Dedifferentiated amniotic fluid mesenchymal stem cell (primary cell): ENCODE data around the gene PRR23E.

ENCODE experiments used
- DNase-seq: peaks from one replicate; pipeline ENCODE4 v3.0.0-alpha.2; 2016; ENCODE audit errors: extremely low spot score

Gene PRR23E, protein sequence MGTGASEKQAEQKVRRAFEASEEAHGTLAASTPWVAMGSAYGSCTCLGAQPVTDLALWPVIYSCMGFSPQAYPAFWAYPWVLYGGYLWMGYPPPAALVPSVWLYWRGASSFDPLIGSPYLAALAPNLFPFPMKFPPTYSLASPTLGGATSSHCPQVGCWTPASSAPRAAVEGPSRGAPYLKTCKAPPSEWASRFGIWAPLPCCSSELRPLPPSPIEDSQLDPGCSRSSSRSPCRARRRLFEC

DNA sequence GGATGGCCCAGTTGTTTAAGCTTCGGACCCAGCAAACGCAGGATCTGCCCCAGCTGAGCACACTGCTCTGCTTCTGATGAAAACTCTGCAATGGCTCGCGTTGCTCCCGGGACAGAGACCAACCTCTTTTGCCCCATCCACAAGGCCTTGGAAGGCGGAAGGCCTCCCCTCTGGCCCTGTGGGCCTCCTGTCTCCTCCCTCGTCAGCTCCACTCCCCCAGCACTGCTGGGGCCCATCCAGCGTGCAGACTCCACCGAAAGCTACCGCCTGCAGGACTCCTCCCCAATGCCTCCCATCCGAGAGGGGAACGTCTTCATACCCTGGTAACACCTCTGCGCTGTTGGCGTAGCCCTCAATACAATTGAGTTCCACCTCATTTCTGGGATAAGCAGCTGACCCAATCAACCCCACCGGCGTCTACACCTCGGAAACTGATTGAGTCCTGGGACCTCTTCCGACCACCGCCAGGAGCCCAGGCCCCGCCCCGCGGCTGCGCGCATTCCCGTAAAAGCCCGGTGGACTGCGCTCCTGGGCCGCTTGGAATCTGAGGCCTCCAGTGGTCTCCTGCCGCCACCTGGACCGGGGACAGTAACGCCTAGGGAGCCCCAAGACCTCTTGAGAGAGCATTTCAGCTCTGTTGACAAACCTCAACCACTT is at the start of gene PRR23E:
Gene PRR23E, plus strand, starts transcription at position 556 of the 657 bp plus-strand sequence. CDS start 3,555 bp downstream, outside the sequence.
- no peak for DNase-seq

DNA sequence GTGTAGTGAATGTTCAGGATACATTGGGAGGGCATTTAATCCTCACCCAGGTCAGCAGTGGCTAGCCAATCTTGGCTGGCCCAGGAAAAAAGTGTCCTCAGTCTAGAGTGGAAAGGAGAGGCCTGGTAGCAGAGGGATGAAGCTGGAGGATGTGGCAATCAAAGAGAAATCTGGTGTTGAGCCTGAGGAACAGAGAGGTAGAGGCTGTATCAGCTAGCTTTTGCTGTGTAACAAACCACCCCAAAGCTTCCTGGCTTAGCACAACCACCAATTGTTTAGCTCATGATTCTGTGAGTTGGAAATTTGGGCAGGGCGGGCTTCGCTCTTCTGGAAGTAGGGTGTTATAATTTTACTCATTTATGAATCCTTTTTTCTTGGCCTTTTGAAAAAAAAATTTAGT is 49.8 kb upstream of the PRR23E start:
- no peak for DNase-seq

DNA sequence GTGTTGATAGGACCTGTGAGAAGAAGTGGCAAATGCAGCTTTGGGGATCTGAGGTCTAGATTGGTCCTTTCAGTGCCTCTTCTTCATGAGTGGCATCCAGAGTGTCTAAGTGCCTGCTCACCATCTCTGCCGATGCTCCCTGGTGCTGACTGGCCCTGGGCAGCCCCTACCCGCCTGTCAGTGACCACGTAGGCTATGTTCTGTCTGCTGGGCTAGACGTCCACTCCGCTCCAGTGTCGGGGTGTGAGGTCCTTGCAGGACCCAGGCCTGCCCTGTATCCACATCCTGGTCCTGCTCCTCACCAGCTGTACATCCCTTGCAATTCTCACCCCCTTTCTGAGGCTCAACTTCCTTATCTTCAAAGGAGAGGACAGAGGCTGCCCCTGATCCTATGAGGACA is 48.3 kb upstream of the PRR23E start:
- DNase-seq = no peak

DNA sequence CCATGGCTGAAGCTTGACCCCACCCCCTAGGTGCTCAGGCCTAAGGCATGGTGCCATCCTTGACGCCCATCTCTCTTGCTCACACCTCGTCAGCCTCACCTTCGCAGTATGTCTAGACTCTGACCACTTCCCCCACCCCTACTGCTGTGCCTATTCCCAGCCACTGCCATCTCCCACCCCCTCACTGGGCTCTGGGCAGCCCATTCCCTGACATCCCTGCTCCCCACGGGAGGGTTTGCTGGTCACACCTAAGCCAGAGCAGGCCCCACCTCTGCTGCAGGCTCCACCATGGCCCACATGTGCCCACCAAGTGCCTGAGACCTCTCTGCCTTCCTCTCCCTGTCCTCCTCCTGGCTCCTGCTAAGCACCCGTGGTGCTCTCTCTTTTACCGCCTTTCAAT is 47.7 kb upstream of the PRR23E start:
- DNase-seq = no peak

DNA sequence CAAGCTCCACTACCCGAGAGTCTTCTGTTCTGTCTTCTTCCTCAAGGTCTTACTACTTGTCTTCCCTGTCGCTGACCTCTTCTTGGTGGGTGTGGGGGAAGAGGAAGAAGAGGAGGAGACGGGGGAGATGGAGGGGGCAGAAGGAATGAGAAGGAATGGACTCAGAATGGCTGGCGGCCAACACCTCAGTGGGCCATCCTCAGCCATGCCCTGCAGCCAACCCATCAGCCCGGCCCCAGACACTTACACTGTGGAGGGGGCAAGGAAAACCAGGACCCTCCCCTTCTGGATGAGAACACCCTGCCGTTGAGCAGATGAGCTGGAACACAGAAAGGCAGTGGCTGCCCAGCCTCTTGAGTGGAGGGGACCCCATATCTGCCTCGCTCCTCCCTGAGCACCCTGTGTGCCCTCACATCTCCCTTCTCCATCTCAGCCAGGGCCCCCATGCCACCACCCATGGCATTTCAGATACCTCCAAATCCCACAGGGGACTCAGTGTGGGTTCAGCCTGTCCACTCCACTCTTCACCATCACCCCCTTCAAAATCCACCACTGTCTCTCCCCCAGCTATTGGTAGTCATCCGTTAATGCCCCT is 45.5 kb upstream of the PRR23E start:
- DNase-seq = no peak

DNA sequence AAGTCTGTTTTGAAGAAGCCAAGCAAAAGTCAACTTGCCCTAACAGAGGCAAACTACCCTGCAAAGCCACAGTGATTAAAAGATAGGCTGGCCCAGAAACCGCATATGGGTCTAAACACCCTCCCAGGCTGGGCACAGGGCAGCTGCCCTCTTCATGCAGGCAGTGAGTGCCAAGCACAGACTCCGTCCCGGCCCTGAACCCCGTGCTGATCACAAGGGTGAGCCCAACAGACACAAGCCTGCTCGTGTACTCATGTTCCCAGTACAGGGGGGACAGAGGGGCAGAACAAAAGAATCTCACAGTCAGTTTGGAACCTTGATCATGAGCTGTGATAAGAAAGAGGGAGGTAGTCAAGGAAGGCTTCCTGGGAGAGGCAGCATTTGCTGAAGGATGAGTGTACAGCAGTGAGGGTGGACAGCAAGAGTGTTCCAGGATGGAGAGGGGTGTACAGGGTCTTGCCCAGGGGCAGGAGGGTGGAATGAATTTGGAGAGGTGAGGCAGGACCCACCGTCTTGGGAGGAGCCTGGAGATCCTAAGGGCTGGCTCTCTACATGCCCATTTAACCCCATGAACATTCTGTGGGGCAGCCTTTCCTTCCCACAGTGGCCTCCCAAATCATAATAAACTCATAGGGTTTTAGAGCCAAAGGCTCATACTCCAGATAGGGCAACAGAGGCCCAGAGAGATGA is 43.2 kb upstream of the PRR23E start:
- no peak for DNase-seq

DNA sequence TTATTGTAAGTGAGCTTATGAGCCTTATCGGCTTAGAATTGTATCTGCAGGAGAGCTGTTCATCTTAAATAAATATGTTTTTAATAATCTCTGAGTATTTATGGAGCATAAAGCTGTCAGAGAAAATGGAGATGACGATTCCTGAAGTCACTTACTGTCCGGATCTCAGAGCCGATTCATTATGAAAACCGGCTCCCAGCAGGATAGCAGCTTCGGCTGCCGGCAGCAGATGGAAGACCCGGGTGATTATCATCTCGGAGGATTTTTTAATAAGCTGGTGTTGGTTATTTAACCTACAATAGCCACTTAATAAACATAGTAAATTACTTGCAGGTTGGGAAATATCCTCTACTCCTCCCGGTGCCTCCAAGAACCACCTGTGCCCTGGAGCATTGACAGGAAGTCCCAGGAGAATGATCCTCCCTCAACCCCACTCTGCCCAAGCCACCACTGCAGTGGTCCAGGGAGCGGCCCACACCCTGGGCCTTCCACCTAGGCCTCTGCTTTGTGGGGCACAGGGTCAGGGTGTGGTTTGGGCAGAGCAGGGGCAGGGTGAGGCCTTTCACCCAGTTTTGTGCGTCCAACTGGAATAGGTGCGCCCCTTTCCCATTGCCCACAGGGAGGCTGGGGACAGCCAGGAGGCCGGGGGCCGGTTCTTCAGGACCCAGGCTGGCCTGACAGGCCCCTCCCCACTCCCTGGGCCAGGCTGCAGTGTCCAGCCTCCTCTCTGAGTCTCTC is 42.2 kb upstream of the PRR23E start:
- no peak for DNase-seq

DNA sequence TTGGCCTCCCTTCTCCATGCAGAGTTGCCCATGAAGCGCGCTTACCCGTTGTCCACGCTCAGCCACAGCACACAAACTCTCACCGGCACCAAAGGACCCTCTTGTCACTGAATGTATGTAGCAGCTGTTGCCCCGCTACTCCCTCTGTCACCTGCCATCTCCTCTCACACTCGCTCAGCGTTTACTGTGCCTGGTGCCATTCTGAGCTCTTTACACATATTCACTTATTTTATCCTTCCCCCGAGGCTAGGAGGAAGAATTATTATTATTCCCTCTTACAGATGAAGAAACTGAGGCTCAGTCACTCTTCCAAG is 41.7 kb upstream of the PRR23E start:
- DNase-seq = no peak

DNA sequence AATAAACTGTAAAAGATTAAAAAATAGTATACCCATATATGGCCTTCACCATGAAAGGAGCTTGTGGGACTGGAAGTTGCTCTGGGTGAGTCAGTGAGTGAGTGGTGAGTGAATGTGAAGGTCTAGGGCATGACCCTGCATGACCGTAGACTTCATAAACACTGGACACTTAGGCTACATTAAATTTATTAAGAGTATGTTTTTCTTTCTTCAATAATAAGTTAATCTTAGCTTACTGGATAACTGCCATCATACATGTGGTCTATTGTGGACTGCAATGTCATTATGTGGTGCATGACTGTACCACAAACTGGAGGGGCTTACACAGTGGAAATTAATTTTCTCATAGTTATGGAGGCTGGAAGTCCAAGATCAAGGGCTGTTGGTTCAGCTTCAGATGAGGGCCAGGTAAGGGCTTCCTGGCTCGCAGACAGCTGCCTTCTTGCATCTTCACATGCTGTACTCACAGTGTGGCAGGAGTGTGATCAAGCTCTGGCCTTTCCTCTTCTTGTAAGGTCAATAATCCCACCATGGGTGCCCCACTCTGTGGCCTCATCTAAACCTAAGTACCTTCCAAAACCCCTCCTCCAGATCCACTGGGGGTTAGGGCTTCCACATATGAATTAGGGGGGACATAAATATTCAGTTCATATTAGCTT is 40.8 kb upstream of the PRR23E start:
- no peak for DNase-seq

DNA sequence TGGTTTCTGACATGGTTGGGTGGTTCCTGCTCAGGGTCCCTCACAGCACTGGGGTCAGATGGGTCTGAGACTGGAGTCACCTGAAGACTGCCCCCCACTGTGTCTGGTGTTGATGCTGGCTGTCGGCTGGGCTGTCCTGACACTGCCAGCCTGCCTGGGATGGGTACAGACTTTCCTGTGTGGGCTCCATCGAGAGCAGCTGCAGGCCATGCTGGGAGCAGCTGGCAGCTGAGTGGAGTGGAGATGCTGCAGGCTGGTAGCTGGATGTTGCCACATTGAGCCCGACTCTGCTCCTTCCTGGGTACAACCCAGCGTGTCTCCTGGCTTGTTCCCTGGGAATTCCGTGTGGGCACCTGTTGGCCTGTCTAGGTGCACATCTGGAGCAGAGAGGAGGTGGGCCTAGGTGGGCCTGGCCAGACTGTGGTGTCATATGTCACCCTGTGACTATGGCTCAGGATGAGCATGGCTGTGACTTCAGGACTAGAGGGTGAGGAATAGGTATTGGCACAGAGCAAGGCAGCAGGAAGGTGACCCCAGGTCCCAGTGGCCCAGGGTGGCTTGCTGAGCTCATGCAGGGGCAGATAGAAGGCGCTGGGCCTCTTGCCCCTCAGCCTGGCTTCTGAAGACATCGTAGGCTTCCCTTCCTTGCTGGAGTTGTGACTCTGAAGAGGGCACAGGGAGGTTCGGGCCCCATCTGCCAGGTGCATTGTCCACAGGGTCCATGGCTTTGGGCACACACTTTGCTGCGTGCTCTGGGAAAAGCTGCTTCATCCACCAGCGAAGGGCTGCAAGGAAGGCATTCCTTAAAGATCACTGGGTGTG is 40.0 kb upstream of the PRR23E start:
- DNase-seq = no peak

DNA sequence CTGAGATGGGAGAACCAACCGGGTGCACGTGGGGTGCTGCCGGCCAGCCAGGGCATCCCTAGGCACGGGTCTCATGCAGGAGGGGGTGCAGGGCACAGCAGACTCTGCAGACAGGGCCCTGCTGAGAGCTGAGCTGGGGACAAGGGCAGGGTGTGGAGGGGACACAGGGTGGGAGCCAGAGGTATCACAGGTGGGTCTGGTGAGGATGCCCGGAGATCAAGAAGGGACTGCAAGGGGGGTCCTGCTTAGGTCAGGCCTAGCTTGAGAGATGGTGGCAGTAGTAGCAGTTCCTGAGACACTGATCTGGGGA is 39.5 kb upstream of the PRR23E start:
- no peak for DNase-seq

DNA sequence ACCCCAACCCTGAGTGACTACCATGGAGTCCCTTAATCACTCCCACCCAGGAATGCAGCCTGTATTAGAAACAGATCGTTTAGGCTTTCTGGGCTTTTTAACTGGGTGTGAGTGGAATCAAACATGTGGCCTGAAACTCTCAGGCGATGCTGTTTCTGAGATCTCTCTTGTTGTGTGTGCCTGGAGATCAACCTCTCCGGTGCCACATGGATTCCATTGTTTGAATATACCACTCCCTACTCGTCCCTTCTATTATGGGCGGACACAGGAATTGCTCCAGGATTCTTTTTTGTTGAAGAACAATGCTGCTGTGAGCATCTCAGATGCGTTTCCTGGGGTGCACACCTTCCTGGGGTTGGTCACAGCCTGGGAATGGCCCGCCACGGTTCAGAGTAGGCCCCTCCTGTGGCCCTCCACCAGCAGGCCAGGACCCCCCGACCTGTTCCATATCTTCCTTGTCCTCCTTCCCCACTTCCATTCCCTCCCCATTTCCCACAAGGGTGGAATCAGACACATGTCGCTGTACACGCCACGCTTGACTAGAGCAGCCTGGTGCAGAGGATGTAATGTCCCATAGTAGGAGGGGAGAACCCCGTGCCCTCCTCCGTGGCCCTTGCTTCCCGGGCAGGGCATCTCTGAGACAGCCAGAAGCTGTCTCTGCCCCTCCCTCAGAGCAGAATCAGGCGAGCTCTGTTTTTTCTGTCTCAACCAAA is 36.4 kb upstream of the PRR23E start:
- DNase-seq = no peak

DNA sequence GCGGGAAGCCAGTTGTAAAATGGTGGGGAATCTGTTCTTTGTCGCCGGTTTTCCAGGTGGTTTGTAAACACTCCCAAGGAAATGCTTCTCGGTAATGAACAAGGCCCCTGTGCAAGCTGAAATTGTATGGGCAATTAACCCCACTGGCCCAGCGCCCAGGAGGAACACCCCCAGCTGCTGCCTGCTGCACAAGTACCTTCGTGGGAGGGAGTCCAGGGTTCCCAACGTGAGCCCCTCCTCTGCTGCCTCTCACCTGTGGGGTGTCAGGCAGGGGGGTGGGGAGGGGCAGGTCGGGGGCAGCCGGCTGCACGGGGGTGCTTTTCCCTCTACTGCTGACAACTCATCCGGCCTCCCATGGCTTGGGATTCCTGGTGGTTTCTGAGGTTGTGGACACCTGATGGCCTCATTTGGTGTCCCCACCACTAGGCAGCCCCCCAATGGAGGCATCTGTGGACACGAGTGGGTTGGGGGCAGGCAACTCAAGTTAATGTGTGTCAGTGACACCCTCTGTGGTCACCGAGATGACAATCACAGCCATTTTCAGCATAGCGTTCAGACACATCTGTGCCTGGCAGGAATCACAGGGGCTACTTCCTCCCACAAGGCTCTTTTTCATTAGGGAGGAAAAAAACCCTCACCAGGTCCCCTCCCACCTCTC is 35.6 kb upstream of the PRR23E start:
- no peak for DNase-seq

DNA sequence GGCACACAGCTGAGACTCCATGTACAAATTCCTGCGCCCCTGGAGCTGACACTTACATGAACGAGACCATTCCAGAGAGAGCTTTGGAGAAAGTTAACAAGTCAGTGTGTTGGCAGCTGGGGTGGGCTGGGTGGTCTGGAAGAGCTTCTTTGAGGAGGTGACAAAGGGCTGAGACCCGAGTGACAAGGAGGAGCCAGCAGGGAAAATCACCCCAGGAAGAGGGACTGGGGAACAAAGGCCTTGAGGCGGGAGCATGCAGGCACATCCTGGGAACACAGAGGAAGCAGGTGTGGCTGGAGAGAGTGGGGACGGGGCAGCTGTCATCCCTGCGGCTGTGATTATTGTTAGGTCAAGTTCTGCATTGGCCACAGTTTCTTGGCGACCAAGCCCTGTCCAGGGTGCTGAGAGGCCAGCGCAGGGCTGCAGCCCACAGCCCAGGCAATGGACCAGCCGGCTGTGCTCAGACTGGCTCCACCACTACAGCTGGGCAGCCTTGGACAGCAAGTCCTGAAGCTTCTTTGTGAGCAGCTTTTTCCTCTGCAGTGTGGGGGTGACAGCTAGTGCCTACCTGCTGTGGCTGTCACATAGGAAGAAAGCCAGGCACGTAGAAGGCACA is 34.2 kb upstream of the PRR23E start:
- no peak for DNase-seq

DNA sequence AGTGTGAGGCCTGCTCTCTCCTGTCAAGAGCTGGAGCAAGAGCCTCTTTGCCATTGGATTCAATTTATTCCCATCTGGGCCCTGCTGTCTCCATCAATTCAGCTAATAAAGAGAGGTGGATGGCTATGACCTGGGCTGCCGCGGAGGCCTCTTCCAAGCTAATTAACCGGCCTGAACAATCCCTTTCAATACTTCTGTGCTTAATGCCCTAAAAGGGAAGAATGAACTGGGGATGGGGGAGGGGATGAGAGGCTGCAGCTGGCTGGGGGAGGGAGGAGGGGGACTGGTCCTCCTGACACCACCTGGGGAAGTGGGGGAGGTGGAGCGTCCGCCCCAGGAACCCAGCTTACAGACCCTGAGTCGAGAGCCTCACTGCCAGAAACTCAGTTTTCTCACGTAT is 33.4 kb upstream of the PRR23E start:
- no peak for DNase-seq

DNA sequence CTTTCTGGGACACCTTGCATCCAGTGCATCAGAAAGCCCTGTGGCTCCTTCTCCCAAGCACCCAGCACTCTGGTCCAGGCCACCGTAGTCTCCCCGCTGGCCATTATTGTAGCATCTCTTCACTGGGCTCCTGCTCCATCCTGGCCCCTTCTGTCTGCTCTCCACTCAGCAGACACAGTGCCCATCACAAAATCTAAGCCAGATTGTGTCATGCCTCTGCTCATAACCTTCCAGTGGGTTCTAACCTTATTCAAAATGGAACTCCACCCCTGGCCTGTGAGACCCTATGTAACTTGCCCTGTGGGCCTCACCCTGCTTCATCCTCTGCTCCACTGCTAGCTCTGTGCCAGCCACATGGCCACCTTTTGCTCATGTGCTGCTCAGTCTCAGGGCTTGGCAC is 31.7 kb upstream of the PRR23E start:
- DNase-seq = no peak

DNA sequence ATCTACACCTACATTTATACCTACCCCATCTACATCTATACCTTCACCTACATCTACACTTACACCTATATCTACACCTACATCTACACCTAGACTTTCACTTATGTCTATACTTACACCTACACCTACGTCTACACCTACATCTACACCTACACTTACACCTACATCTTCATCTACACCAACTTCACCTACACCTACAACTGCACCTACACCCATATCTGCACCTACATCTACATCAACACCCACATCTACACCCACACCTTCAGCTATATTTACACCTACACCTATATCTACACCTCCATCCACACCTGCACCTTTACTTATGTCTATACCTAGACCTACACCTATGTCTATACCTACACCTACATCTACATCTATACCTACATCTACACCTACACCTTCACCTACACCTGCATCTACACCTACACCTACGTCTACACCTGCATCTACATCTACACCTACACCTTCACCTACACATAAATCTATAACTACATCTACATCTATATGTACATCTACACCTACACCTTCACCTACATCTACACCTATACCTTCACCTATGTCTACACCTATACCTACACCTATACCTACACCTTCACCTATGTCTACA is 30.9 kb upstream of the PRR23E start:
- no peak for DNase-seq

DNA sequence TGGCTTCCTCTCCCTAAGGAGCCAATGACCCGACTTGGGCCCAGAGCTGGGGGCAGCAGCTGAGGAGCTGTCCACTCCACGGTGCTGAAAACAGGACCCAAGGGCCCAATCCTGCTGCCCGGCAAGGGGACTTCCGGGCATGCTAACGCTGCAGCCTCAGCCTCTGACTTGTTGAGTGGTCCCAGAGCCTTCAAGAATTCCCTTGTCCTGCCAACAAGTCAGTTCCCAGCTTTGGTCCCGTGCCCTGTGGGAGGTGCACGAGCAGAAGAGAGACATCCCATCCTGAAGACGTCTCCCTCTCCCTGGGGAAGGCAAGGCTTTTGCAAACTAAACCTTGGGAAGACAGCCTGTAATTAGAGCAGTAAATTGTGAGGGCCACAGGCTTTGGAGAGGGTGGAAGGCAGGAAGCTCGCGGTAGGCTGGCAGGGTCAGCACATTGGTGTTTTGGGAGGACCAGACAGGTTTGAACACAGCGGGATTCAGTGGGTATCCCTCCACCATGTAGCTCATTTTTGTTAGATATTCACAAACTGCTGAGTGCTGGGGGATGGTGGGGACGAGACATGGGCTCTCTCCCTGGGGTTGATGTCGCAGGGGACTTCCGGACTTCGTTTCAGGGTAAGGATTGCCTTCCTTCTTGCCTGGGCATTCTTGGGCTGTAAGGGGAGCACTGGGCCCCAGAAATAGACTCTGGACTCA is 29.8 kb upstream of the PRR23E start:
- DNase-seq = no peak
